ENCODE results near the gene NIPAL3.
"Not testable (repeated sequence)": the region's sequence is repeated elsewhere in the genome, so short reads cannot be mapped to it uniquely, and the experiment has no call there.

The NIPAL3 gene

DNA sequence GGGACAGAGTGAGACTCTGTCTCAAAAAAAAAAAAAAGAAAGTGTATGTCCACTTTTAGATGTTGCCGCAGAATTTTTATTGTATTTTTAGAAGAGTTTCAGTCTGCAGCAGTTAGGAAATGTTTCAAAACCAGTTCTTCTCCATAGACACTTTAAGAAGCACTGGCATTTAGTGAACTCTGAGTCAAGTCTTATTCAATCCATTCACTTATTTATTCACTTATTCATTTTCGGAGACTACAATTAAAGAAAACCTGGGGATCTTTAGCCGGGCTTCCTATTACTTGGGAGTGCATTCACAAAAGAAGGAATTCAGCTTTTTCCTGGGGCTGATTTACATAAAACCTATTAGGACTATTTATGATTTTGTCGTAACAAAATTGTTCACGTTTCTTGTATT lies 99.3 kb downstream of the NIPAL3 start:
- no peak for DNase-seq (ENCODE audit: low read depth in 1 of 2, low spot score in 1 of 2)

DNA sequence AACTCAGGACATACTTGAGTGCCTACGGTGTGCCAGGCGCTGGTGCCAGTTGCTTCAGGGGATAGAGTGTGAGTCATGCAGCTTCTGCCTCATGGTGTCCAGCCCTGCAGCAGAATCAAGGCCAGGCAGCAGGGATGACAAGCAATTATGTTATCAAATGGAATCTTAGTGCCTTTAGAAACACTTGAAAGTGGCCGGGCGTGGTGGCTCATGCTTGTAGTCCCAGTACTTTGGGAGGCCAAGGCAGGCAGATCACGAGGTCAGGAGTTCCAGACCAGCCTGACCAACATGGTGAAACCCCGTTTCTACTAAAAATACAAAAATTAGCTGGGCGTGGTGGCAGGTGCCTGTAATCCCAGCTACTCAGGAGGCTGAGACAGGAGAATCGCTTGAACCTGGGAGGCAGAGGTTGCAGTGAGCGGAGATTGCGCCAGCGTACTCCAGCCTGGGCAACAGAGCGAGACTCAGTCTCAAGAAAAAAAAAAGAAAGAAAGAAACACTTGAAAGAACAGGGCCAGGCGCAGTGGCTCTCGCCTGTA lies 100.1 kb downstream of the NIPAL3 start:
- DNase-seq (ENCODE audit: low read depth in 1 of 2, low spot score in 1 of 2): not testable (repeated sequence)

DNA sequence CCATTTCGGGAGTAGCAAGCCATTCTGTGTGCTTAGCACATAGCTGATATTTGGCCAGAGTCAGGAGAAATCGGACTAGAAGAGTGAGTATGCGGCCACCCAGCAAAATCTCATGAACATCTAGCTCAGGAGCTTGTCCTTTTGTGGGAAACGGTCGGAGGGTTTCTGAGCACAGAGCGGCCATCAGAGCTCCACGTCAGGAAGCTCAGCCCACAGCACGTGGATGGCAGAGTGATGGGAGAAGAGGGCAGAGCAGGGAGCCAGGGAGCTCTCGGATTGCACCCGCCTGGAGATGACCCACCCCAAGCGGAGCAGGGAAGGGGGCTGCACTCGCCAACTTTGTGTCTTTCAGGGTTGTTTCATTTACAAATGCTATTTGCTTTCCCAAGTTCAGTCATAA lies 100.9 kb downstream of the NIPAL3 start:
- DNase-seq (ENCODE audit: low read depth in 1 of 2, low spot score in 1 of 2): no peak

DNA sequence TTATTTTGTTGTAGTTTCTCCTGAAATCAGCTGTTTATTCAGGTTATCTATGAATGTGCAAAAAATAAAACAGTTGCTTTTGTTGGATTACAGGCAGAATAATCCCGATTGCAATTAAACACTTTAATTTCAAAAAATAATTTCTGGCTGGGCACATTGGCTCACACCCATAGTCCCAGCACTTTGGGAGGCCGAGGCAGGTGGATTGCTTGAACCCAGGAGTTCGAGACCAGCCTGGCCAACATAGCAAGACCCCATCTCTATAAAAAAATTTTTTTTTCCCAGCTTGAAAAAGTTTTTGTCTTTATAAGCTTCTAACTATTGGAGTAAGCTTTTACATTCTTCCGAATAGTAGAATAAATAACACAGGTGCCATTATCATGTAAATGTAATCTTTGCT lies 102.3 kb downstream of the NIPAL3 start:
- no peak for DNase-seq (ENCODE audit: low read depth in 1 of 2, low spot score in 1 of 2)

DNA sequence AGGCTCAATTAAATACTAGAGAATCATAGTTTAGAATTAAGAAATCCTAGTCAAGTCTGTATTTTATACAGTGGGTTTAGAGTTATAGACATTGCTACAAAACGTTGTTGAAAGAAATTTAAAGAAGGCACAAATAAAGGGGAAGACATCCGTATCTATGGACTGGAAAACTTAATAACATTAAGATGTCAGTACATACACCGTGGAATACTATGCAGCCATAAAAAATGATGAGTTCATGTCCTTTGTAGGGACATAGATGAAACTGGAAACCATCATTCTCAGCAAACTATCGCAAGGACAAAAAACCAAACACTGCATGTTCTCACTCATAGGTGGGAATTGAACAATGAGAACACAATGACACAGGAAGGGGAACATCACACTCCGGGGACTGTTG lies 104.7 kb downstream of the NIPAL3 start:
- DNase-seq (ENCODE audit: low read depth in 1 of 2, low spot score in 1 of 2): not testable (repeated sequence)

All from activated T-helper 1 cell treated with anti-CD3 and anti-CD28 coated beads, Interleukin-2, amount 50 U/mL, for 16 hours (primary cell).